Lower leg skin (tissue), 4 donors: ENCODE measurements around the gene PRCC. TPM values are rescaled to one million over a fixed set of nuclear protein-coding genes. Genes with fewer than 3 reads are reported as not detected.
A peak's percentile ranks its signal among the peaks of the same experiment; 100 is the strongest.

ENCODE experiments used
- DNase-seq, 2 donors: peaks; one replicate each; pipeline ENCODE4 v3.0.0-alpha.2; 2019; ENCODE audit warnings: low spot score in 2 of 2
- H3K4me3 ChIP-seq: fragments of 200-600 bp; sonication (generic); 2 replicates; pipeline ENCODE4 v1.5.1; 2017; ENCODE audit warnings: mild to moderate bottlenecking, low read depth; ENCODE audit not compliant: poor library complexity, severe bottlenecking
- CTCF ChIP-seq, 3 donors: fragments of 450-650 bp; IDR thresholded peaks; one replicate each; pipeline ENCODE4 v1.5.1; 2016; ENCODE audit warnings: antibody characterized with exemption in 3 of 3, mild to moderate bottlenecking in 3 of 3, moderate library complexity in 2 of 3
- POLR2A ChIP-seq, 2 donors: fragments of 450-650 bp; IDR thresholded peaks; one replicate each; pipeline ENCODE4 v1.6.1; 2016 to 2017; ENCODE audit warnings: antibody characterized with exemption in 2 of 2, mild to moderate bottlenecking in 1 of 2, moderate library complexity in 1 of 2
- WGBS, 2 donors: methylation state at CpG; one replicate each; pipeline ENCODE4 v1.1.5; 2018; 5-methylcytosine and 5-hydroxymethylcytosine counted together
- intact Hi-C: fragments of 100-400 bp; cut with DNase I; formaldehyde crosslinking; loops from one replicate; pipeline ENCODE4 v1.15.0; 2023; ENCODE audit warnings: low total_unique reads
- total RNA-seq, 4 donors: library from RNA; depleted of rRNA; stranded (reverse); fragments of >200 nt; gene quantifications; one replicate each; pipeline ENCODE4 v1.1.0, GENCODE V29; 2016

PRCC gene
- total RNA-seq, 4 donors from 2014 or later: 35.4 to 45.6 (median 38.8) TPM

GRCh38 chr1:156726549-156727226 lies 40.6 kb upstream of the PRCC start:
- peak; percentile 56 to 85 for DNase-seq
- no peak for TF ChIP-seq POLR2A (IDR thresholded peaks at IDR 0.05)
- TF ChIP-seq CTCF (IDR thresholded peaks at IDR 0.05): no peak
- 35 to 39% methylated on average over 15 of the region's 15 CpGs for WGBS, 2 donors
- no peak overlapping the region for H3K4me3 ChIP-seq
- intact Hi-C loops: loop anchor here (1.0 kb wide), 1 partner anchor 34 kb away; no protein-coding TSS in a partner anchor

GRCh38 chr1:156727492-156727891 lies 39.8 kb upstream of the PRCC start:
- DNase-seq: no peak
- no peak for TF ChIP-seq POLR2A (IDR thresholded peaks at IDR 0.05)
- no peak for TF ChIP-seq CTCF (IDR thresholded peaks at IDR 0.05)
- intact Hi-C loops: no loop called here
- 43 to 46% methylated on average over 7 of the region's 7 CpGs for WGBS, 2 donors
- H3K4me3 ChIP-seq: peak overlapping the region; percentile 83

DNA sequence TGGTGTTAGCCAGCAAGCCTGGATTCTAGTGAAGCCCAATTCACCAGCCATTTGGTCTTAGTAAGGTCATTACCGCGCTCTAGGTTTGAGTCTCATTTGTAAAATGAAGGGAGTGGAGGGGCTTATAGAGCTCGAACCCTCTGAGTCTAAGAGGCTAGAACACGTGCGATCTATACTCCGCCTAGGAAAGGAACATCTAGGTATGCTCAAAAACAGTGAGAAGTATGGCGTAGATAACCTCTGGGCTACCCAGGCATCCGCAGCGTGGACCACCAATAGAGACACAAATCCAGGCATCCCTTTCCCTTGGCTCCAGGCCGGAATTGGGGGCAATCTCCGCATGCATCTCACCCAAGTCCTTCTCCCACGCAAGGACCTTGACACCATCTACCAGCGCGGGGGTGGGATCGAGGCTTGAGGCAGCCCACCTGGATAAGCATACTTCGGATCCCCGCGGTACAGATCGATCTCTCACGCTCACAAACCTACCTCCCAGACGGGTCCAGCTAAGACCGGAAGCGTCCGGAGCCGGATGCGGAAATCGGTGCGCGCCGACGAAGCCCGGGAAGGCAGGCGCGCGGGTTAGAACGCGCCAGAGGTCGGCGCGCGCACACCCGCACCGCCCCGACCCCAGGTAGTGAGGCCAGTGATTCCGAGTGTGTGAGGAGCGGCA lies 39.3 kb upstream of the PRCC start, which contains the start of gene METTL25B:
TSS of gene METTL25B (plus strand) at position 544 of the 673 bp plus-strand sequence. CDS start 636 bp downstream, outside the sequence.
- 1 to 3% methylated on average over 22 to 45 of the region's 46 CpGs for WGBS, 2 donors
- intact Hi-C loops: no loop called here
- DNase-seq: peak; percentile 75 to 96
- TF ChIP-seq POLR2A (IDR thresholded peaks at IDR 0.05) (peak in 1 of 2 donors; percentile 24), CTCF (IDR thresholded peaks at IDR 0.05) (no peak)
- peak within 1 kb of the TSS; percentile 83 for H3K4me3 ChIP-seq

- peak; percentile 97 to 99 for DNase-seq
- WGBS, 2 donors: 1 to 2% methylated on average over 20 to 44 of the region's 57 CpGs
- TF ChIP-seq CTCF (IDR thresholded peaks at IDR 0.05): no peak
- no peak for TF ChIP-seq POLR2A (IDR thresholded peaks at IDR 0.05)
- H3K4me3 ChIP-seq: peak within 1 kb of the TSS; percentile 83
- intact Hi-C loops: no loop called here
Observed at GRCh38 chr1:156728599-156729462, 38.5 kb upstream of the PRCC start, which contains the start of gene ISG20L2. Gene ISG20L2 (minus strand): TSS chr1:156728766. CDS start chr1:156727652, 1,114 bp downstream.

DNA sequence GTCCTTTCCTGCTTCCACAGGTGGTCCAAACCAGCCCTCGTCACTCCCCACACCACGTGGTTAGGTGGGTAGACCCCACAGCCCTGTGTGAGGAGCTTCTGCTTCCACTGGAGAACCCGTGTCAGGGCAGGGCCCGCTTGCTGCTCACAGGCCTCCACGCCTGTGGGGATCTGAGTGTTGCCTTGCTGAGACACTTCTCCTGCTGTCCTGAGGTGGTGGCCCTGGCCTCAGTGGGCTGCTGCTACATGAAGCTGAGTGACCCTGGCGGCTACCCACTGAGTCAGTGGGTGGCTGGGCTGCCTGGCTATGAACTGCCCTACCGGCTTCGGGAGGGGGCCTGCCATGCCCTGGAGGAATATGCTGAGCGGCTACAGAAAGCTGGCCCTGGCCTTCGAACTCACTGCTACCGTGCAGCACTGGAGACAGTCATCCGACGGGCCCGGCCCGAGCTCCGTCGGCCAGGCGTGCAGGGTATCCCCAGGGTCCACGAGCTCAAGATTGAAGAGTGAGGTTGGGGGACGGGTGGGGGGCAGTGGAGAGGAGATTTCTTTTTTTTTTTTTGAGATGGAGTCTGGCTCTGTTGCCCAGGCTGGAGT lies 33.2 kb upstream of the PRCC start:
- H3K4me3 ChIP-seq: no peak overlapping the region
- TF ChIP-seq CTCF (IDR thresholded peaks at IDR 0.05) (no peak), POLR2A (IDR thresholded peaks at IDR 0.05) (no peak)
- WGBS, 2 donors: 88 to 89% methylated on average over 19 to 20 of the region's 20 CpGs
- DNase-seq: no peak
- intact Hi-C loops: no loop called here
